Activated CD4-positive, alpha-beta T cell treated with anti-CD3 and anti-CD28 coated beads, Interleukin-2, amount 50 U/mL, for 16 hours (primary cell): ENCODE results near the gene MECR.

Experiments used
- DNase-seq: peaks from one replicate; pipeline ENCODE4 v3.0.0-alpha.2; 2020

MECR gene, protein sequence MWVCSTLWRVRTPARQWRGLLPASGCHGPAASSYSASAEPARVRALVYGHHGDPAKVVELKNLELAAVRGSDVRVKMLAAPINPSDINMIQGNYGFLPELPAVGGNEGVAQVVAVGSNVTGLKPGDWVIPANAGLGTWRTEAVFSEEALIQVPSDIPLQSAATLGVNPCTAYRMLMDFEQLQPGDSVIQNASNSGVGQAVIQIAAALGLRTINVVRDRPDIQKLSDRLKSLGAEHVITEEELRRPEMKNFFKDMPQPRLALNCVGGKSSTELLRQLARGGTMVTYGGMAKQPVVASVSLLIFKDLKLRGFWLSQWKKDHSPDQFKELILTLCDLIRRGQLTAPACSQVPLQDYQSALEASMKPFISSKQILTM

DNA sequence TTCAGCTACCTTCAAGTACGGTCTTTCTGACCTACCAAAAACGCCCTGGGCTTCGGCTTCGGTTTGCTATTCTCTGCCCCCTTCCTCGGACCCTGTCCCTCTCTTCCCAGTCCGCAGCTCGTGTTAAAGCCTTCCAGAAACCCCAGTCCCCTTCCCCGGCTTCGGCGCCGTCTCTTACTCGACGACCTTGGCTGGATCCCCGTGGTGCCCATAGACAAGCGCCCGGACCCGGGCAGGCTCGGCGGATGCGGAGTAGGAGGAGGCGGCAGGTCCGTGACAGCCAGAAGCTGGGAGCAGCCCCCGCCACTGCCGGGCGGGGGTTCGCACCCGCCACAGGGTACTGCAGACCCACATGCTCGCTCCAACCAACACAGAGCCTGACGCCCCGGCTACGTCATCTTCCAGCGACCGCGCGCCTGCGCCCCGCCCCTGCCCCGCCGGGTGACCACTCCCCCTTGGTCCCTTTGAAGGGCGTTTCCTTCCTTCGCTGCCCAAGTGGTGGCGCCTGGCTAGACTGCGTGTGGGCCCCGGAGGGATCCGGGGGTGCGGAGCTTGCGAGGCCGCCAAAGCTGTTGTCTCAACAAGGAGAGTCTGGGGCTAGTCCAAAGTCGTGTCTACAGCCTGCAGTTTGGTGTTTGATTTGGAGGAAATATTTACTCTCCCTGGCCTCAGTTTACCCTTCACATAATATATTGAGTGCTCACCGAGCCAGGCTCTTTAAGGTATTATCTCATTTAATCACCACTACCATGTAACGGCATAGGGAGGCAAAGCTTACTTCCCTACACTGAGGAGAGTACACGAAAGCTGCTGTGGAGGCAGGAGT, at the start of gene MECR:
Gene MECR, minus strand, starts transcription at position 382 of the 826 bp plus-strand sequence. Its CDS starts 28 bp downstream, at position 354.
- DNase-seq: peak; percentile 96

DNA sequence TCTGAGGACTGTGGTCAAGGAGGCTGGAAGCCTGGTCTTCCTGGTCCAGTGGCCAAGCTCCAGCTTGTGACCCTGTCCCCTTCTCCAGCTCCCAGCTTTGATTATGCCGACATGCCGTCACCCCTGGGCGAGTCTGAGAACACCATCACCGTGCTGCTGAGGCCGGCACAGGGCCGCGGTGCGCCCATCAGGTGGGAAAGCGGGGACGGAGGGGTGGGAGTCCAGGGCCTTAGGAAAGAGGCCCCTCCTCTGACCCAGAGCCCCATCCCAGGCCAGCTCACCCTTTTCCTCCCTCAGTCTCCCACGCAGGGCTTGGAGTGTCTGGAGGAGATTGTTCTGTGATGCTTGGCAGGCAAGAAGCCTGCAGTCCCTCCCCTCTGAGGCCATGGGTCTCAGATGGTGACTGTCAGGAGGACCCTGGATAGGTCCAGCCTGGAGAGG, 49.2 kb upstream of the MECR start:
- DNase-seq: no peak

DNA sequence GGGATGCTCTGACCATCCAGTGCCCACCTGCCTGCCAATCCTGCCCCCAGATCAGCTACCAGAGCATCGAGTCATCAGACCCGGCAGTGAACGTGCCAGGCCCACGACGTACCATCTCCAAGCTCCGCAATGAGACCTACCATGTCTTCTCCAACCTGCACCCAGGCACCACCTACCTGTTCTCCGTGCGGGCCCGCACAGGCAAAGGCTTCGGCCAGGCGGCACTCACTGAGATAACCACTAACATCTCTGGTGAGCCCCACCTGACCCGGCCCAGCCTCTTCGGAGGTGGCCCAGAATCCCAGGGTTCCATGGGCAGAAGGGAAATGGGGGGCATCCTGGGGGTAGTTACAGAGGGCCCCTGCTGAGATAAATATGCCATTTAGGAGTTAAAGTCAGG, 48.7 kb upstream of the MECR start:
- DNase-seq: no peak

DNA sequence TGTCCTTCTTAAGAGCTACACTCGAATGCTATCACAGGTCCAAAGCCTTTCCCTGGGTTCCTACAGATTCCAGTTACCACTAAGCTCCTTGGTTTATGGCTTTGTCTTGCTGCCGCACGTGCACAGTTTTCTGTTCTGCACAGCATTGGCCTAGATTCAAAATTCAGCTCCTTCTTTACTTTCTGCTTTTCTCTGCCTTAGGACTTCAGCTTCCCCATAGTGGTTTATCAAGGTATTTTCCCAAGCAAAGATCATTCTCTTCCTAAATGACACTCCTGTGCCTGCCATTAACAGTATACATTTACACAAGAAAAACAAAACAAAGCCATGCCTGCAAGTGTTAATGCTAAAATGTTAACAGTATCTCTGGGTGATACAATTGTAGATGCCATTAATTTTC, 47.4 kb upstream of the MECR start:
- no peak for DNase-seq

DNA sequence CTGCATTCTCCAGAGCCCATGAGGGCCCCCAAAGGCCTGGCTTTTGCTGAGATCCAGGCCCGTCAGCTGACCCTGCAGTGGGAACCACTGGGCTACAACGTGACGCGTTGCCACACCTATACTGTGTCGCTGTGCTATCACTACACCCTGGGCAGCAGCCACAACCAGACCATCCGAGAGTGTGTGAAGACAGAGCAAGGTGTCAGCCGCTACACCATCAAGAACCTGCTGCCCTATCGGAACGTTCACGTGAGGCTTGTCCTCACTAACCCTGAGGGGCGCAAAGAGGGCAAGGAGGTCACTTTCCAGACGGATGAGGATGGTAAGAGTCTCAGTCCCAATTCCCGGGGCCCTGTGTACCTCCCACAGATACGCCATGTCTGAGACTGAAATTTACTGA, 44.7 kb upstream of the MECR start:
- no peak for DNase-seq

DNA sequence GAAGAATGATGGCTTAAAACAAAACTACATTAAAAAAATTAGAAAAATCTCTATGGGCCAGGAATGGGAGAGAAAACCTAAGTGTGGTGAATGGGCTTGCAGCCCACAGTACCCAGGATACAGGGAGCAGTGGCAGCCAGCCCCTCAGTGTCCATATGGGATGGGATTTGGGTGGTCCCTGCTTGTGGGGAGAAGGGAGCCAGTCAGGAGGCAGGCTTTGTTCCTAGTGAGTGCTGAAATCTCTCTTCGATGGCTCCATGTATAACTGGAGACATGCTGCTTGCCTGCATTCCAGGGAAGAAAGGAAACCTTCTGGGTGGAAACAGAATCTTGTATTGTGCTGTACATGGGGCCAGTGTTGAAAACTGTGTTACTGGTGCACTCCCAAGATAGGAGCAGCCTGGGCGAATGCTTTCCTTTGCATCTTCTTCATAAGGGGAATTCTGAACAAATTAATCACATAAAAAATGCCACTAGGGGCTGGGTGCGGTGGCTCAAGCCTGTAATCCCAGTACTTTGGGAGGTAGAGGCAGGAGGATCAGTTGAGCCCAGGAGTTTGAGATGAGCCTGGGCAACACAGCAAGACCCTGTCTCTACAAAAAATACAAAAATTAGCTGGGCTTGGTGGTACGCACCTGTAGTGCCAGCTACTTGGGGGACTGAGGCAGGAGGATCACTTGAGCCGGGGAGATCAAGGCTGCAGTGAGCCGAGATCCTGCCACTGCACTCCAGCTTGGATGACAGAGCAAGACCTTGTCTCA, 41.6 kb upstream of the MECR start:
- DNase-seq: no peak

DNA sequence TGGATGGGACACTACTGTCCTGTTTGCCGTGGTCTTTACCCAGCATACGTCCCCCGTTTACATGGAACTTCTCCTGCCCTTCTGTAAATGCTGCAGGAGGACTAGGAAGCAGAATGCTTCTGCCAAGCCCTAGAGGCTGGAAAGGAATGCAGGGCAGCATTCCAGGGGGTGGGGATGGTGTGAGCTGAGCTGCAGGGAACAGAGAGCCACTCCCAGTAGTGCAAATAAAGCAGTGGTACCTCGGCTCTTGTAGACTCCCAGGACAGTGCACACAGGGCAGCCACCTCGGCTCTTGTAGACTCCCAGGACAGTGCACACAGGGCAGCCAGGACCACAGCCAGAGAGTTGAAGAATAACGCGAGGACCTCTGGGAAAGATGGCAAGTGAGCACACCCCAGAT, 41.0 kb upstream of the MECR start:
- no peak for DNase-seq

DNA sequence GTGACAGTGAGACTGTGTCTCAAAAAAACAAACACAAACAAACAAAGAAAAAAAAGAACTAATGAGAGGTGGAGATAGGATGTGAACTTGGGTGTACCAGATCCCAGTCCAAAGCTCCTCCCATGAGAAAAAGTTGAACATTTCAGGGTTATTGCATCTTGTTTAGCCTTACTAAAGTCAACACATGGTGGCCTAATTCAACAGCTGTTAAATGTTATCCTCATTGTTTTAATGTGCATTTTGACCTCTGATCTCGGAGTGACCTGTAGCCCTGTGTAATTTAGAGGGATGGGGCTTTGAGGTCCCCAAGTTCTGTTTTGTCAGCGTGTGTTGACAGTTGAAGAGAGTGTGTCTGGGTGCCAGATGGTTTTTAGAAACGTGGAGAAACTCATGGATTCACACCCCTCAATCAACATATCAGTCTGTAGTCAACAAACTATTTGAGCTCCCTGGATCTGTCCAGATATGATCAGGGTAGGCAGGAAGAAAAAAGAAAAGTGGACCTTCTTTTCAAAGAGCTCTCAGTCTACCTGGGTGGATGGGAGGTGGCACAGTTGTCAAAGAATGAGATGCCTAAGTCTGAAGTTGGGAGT, 40.3 kb upstream of the MECR start:
- DNase-seq: no peak

DNA sequence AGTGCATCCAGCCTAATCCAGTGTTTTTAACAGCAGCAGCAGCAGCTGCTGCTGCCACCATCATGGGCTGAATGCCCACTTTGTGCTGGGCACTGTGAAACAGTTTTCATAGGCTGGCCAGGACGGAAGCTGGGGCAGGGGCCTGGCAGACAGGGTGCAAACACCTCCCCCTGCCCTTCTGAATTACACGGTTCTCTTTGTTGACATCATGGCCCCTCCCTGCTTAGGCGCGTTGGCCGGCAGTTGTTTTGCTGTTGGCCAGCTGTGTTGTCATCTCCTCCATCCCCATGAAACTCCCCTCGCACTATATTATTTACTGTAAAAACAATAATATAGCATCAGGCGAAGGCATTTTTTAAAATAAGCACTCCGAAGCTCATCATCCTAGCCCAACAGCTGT, 38.6 kb upstream of the MECR start:
- no peak for DNase-seq

DNA sequence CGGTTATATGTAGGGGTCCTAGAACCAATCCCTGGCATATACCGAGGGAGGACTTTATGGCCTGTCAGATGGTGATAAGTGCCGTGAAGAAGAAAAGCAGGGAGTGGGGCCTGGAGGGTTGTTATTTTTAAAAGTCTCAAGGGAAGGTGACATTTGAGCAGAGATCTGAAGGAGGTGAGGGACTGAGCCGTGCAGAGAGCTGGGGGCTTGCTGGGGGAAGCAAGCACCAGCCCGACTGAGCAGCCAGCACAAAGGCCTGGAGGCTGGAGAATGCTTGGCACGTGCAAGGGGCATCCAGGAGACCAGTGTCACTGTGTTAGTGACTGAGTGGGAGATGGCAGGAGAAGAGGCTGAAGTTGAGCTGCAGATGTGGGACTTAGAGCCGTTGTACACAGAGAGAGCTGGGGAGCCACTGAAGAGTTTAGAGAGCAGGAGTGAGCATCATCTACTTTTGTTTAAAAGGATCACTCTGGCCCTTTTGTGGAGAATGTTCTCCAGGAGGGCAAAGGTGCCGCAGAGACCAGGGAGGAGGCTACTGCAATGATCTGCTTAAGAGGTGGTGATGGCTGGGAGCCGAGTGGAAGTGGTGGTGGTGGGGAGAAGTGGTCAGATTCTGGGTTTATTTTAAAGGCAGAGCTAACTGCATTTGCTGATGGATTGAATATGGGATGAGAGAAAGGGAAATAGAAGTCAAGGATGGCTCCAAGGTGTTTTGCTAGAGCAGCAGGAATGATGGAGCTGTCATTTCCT, 36.8 kb upstream of the MECR start:
- DNase-seq: no peak

DNA sequence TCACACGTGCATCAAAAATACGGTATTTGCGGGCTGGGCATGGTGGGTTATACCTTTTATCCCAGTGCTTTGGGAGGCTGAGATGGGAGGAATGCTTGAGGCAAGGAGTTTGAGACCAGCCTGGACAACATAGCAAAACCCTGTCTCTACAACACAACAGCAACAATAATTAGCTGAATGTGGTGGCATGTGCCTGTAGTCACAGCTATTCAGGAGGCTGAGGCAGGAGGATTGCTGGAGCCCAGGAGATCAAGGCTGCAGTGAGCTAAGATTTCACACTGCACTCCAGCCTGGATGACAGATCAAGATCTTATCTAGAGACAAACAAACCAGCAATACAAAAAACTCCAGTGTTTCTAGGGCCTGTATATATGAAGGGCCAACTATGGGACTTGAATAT, 36.2 kb upstream of the MECR start:
- DNase-seq: no peak

DNA sequence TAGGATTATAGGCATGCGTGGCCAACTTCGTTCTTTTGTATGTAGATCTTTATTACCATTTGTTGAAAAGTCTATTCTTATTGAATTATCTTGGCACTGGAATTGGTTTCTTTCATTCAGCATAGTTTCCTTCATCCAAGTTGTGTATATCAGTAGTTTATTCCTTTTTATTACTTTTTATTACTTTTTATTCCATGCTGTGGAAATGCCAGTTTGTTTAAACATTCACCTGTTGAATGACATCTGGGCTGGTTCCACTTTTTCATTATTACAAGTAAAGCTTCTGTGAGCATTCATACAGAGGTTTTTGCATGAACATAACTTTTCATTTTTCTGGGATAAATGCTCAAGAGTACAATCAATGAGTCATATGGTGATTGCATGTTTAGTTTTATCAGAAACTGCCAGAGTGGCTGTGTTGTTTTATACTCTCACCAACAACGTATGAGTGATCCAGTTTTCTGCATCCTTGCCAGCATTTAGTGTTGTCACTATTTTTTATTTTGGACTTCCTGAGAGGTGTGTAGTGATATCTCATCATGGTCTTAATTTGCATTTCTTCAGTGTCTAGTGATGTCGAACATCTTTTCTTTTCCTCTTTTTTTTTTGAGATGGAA, 34.1 kb upstream of the MECR start:
- no peak for DNase-seq

DNA sequence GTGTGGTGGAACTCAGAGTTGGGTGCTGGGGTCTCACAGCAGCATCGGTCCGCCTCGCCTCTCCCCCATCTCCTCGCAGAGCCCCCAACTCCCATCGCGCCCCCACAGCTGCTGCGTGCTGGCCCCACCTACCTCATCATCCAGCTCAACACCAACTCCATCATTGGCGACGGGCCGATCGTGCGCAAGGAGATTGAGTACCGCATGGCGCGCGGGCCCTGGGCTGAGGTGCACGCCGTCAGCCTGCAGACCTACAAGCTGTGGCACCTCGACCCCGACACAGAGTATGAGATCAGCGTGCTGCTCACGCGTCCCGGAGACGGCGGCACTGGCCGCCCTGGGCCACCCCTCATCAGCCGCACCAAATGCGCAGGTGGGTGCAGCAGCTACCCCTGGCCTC, 29.8 kb upstream of the MECR start:
- DNase-seq: no peak

DNA sequence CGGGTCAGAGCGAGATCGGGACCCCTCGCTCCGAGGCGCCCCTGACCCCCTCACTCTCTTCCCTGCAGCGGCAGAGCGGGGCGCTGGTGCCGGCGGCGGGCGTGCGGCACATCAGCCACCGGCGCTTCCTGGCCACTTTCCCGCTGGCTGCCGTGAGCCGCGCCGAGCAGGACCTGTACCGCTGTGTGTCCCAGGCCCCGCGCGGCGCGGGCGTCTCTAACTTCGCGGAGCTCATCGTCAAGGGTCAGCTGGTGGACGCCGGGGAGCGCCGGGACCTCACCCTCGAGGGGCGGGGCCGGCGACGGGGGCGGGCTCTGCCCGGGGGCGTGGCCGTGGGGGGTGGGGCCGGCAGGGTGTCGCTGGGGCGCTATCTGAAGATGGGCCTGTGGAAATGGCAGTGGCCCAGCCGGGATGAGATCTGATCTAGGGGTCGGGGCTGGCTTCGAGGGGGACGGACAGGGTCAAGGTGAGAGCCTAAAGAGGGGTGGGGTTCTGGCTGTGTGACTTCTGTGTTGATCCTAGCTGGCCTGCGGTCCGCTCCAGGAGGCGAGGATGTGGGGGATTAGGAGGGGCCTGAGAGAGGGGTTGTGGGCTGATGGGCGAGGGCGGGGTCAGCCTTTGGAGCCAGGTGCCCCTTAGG, 29.2 kb upstream of the MECR start:
- peak; percentile 28 for DNase-seq

DNA sequence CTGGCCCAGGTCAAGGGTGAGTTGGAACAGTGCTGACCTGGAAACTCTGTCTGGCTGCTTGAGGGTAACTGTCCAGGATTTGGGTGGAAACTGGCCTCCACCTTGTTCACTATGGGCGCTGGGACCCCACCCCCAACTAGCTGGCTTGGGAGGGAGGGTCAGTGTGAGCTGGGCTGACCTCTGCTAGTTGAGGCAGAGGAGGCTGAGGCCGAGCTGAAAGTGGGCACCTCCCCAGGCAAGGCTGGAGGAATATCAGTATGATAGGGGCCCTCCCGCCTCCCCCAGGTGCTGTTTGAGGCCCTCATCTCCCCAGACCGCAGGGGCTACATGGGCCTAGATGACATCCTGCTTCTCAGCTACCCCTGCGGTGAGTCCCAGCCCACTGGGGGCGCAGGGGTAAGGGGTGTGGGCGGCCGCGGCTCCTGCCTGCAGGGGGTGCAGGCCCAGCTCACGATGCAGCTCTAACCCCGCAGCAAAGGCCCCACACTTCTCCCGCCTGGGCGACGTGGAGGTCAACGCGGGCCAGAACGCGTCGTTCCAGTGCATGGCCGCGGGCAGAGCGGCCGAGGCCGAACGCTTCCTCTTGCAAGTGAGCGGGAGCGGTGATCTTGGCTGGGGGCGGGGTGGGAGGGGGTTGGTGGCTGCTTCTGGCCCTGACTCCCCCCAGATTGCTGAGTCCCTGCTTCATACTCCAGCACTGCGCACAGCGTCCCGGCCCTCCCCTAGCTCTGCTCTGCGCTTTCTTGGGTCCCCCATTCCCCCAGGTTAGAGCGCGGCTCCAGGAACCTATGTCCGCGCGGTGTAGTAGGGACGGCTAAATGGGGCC, 28.5 kb upstream of the MECR start:
- no peak for DNase-seq

DNA sequence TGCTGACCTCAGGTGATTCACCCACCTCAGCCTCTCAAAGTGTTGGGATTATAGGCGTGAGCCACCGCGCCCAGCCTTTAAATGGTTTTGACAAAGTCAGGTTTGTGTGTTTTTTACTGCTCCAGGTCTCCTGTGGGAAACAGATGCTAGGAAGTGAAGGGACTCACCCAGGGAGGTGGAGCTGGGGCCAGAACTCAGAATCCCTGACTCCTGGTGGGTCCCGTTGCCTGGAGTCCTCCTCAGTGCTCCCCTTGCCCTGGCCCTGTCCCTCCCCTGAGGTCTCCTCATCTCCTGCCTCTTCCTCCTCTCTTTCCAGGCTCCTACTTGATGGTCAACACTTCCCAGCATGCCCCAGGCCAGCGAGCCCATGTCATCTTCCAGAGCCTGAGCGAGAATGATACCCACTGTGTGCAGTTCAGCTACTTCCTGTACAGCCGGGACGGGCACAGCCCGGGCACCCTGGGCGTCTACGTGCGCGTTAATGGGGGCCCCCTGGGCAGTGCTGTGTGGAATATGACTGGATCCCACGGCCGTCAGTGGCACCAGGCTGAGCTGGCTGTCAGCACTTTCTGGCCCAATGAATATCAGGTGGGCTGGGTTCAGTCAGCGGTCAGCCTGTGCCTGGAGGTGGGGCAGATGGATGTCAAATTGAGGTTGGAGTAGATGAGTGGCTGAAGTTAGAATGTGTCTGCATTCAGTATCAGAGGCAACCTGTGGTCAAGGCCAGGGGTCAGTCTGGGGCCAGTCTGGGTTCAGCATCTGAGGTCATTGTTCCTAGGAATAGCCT, 27.6 kb upstream of the MECR start:
- DNase-seq: no peak

DNA sequence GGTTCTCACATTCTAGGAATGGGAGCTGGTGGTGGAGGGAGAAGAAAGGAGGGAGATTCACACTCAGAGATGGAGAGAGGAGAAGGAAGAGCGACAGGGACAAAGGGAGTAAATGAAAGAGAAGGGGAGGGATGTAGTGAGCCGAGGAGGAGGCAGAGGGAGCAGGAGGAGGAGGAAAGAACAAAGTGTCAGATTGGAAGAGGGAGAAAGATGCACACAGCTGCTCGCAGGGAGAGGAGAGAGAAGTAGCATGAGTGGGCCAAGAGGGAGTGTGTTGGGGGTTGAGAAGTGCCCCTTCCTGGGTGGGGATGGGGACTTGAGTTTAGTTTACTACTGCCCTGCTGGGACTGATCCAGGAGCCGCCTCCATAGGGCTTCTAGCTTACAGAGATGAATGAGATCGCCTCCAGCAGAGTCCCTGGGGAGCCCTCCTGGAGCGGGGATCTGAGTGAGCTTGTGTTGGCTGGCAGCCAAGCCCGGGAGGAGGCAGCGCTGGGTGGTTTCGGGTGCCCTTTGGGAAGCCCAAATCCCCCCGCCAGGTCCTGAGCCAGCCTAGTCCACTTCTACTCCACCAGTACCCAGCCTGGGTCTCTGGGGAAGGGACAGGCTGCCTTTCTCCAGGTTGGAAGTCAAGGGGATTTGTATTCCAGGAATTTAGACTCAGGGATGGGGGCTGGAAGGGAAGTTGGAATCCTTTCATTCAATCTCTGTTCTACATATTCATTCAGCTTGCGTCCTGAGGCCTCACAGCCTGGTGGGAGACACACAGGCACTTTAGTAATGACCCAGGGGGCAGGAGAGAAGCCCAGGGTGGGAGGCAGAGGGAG, 26.5 kb upstream of the MECR start:
- no peak for DNase-seq

DNA sequence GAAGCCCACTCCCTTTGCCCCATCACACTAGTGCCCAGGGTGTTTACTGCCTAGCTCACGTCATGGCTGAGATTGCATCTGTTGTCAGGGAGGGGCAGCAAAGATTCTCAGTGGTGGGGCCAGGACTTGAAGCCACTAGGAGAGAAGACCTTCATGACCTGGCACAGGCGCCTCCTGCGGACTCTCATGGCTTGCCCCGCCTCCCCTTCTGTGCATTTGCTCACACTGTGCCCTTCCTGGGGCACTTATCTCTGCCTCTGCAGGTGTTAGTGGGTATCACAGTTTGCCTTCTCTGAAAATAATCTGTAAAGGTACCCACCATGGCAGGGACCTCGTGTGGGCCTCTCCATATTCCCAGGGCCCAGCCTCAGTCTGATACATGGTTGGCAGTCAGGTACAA, 25.7 kb upstream of the MECR start:
- DNase-seq: no peak
